ENCODE measurements around the gene ST3GAL6. TPM values are rescaled to one million over a fixed set of nuclear protein-coding genes. Genes with fewer than 3 reads are reported as not detected.

Gene ST3GAL6
- total and polyA plus RNA-seq, 2 of the 13 experiments (the other 11 are each of a cell fraction or from before 2014, with no cell fraction given) = 17.5 to 23.2 TPM

DNA sequence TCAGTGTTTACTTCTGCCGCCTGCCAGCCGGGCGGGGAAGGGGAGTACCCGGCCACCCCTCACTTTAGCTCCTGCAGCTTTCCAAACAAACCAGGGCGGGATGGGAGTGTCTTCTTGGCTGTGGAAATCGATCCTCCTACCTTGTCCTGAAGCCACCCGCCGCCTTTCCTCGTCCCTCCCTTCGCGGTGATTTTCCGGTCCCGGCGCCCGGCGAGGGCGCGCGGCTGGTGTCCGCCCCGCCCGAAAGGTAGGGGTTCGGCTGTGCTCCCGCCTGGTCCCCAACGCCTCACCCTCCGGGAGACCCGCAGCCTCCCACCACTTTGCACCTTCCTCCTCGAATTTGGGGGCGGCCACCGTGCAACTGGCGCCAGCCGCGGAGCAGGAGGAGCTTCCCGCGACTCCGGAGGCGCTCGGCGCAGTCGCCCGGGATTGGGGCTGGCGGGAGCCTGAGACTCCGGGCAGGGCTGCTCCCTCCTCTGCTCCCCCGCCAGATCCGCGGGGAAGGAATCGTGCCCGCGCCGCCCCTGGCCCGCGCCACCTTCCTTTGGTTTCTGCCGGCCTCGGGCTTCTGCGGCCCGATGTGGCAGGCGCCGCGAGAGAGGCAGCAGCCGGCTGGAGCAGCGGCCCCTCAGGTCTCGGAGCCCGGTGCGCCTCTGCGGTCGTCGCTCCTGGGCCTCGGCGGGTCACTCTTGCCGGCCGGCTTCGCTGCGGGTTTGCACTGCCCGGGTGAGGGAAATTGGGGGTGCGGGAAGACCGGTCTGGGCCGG, 30.7 kb upstream of the ST3GAL6 start (continued):
- TF ChIP-seq, protein P1, sequence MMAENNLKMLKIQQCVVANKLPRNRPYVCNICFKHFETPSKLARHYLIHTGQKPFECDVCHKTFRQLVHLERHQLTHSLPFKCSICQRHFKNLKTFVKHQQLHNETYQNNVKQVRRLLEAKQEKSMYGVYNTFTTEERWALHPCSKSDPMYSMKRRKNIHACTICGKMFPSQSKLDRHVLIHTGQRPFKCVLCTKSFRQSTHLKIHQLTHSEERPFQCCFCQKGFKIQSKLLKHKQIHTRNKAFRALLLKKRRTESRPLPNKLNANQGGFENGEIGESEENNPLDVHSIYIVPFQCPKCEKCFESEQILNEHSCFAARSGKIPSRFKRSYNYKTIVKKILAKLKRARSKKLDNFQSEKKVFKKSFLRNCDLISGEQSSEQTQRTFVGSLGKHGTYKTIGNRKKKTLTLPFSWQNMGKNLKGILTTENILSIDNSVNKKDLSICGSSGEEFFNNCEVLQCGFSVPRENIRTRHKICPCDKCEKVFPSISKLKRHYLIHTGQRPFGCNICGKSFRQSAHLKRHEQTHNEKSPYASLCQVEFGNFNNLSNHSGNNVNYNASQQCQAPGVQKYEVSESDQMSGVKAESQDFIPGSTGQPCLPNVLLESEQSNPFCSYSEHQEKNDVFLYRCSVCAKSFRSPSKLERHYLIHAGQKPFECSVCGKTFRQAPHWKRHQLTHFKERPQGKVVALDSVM (CRISPR knock-in tag; IDR thresholded peaks at IDR 0.05) = peak; percentile 62
- no peak for TF ChIP-seq FOSL2 (CRISPR knock-in tag; IDR thresholded peaks at IDR 0.05)
- no peak for TF ChIP-seq ZNF34 (CRISPR knock-in tag; IDR thresholded peaks at IDR 0.05; ENCODE audit: borderline replicate concordance)
- TF ChIP-seq, protein P2, sequence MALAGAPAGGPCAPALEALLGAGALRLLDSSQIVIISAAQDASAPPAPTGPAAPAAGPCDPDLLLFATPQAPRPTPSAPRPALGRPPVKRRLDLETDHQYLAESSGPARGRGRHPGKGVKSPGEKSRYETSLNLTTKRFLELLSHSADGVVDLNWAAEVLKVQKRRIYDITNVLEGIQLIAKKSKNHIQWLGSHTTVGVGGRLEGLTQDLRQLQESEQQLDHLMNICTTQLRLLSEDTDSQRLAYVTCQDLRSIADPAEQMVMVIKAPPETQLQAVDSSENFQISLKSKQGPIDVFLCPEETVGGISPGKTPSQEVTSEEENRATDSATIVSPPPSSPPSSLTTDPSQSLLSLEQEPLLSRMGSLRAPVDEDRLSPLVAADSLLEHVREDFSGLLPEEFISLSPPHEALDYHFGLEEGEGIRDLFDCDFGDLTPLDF (CRISPR knock-in tag; IDR thresholded peaks at IDR 0.05) = no peak
- TF ChIP-seq CBFB (CRISPR knock-in tag; IDR thresholded peaks at IDR 0.05) = 0 out of 2 replicates have a peak, but pooled peaks have one; percentile 20
- TF ChIP-seq ATF7-NPFF (CRISPR knock-in tag; IDR thresholded peaks at IDR 0.05; ENCODE audit: low read depth) = 0 out of 2 replicates have a peak, but pooled peaks have one; percentile 43
- TF ChIP-seq ZBTB7A (CRISPR knock-in tag; IDR thresholded peaks at IDR 0.05) = peak; percentile 41; the same call in 1 of the 2 replicates
- TF ChIP-seq CC2D1A (CRISPR knock-in tag; IDR thresholded peaks at IDR 0.05) = no peak
- TF ChIP-seq IKZF1 (IDR thresholded peaks at IDR 0.05) = no peak
- no peak for TF ChIP-seq FLYWCH1 (CRISPR knock-in tag; IDR thresholded peaks at IDR 0.05)
- TF ChIP-seq ZBTB21 (CRISPR knock-in tag; IDR thresholded peaks at IDR 0.05) = no peak
- no peak for TF ChIP-seq ZNF326 (CRISPR knock-in tag; IDR thresholded peaks at IDR 0.05; ENCODE audit: borderline replicate concordance)
- peak; percentile 74 for TF ChIP-seq POLR2G (IDR thresholded peaks at IDR 0.05; ENCODE audit: low read depth, low read length)
- 0 out of 2 replicates have a peak, but pooled peaks have one; percentile 19 for TF ChIP-seq BORCS8-MEF2B (CRISPR knock-in tag; IDR thresholded peaks at IDR 0.05)
- TF ChIP-seq RFX5 (IDR thresholded peaks at IDR 0.05; ENCODE audit: low read depth, low read length) = no peak
- TF ChIP-seq, protein P3, sequence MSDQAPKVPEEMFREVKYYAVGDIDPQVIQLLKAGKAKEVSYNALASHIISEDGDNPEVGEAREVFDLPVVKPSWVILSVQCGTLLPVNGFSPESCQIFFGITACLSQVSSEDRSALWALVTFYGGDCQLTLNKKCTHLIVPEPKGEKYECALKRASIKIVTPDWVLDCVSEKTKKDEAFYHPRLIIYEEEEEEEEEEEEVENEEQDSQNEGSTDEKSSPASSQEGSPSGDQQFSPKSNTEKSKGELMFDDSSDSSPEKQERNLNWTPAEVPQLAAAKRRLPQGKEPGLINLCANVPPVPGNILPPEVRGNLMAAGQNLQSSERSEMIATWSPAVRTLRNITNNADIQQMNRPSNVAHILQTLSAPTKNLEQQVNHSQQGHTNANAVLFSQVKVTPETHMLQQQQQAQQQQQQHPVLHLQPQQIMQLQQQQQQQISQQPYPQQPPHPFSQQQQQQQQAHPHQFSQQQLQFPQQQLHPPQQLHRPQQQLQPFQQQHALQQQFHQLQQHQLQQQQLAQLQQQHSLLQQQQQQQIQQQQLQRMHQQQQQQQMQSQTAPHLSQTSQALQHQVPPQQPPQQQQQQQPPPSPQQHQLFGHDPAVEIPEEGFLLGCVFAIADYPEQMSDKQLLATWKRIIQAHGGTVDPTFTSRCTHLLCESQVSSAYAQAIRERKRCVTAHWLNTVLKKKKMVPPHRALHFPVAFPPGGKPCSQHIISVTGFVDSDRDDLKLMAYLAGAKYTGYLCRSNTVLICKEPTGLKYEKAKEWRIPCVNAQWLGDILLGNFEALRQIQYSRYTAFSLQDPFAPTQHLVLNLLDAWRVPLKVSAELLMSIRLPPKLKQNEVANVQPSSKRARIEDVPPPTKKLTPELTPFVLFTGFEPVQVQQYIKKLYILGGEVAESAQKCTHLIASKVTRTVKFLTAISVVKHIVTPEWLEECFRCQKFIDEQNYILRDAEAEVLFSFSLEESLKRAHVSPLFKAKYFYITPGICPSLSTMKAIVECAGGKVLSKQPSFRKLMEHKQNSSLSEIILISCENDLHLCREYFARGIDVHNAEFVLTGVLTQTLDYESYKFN (CRISPR knock-in tag; conservative IDR thresholded peaks at IDR 0.05) = no peak; the same call in 1 of the 2 replicates
- TF ChIP-seq, protein P4, sequence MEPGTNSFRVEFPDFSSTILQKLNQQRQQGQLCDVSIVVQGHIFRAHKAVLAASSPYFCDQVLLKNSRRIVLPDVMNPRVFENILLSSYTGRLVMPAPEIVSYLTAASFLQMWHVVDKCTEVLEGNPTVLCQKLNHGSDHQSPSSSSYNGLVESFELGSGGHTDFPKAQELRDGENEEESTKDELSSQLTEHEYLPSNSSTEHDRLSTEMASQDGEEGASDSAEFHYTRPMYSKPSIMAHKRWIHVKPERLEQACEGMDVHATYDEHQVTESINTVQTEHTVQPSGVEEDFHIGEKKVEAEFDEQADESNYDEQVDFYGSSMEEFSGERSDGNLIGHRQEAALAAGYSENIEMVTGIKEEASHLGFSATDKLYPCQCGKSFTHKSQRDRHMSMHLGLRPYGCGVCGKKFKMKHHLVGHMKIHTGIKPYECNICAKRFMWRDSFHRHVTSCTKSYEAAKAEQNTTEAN (CRISPR knock-in tag; conservative IDR thresholded peaks at IDR 0.05) = no peak
